WTC11 (cell line): ENCODE results near the gene RIC3. TPM values are rescaled to one million over a fixed set of nuclear protein-coding genes. Genes with fewer than 3 reads are reported as not detected.

Experiments used
- ATAC-seq: fragments of 200-7000 bp; cut with Tn5 transposase; 2 replicates; pipeline ENCODE4 v1.10.0; 2021; ENCODE audit warnings: mild to moderate bottlenecking, moderate library complexity
- CTCF ChIA-PET: fragments of 300-600 bp; sonication (Branson Sonifier 250); formaldehyde crosslinking; loops from one replicate; lab custom pipeline; 2021; ENCODE audit warnings: antibody characterized with exemption; lab: Charles Lee
- POLR2A ChIA-PET: fragments of 350-600 bp; sonication (Branson Sonifier 250); formaldehyde crosslinking; loops from one replicate; lab custom pipeline; 2021; ENCODE audit warnings: antibody characterized with exemption; lab: Charles Lee
- DNase-seq: peaks from one replicate; pipeline ENCODE4 v3.0.0; 2021; ENCODE audit warnings: low spot score
- H3K27ac Mint-ChIP-seq: 2 replicates; pipeline ENCODE4 v1.8.0; 2021; ENCODE audit warnings: mixed read lengths
- H3K27me3 Mint-ChIP-seq: 2 replicates; pipeline ENCODE4 v1.8.0; 2021; ENCODE audit warnings: low read depth, mild to moderate bottlenecking, moderate library complexity, mixed read lengths
- H3K36me3 Mint-ChIP-seq: 2 replicates; pipeline ENCODE4 v1.8.0; 2021; ENCODE audit warnings: mixed read lengths
- H3K4me1 Mint-ChIP-seq: 2 replicates; pipeline ENCODE4 v1.8.0; 2022; ENCODE audit warnings: mixed read lengths
- H3K4me3 Mint-ChIP-seq: 2 replicates; pipeline ENCODE4 v1.8.0; 2021; ENCODE audit warnings: mild to moderate bottlenecking, moderate library complexity, mixed read lengths
- H3K9me3 Mint-ChIP-seq: 2 replicates; pipeline ENCODE4 v1.8.0; 2021; ENCODE audit warnings: mixed read lengths
- ATF6 ChIP-seq: sonication (generic); formaldehyde crosslinking; IDR thresholded peaks from 2 replicates; pipeline ENCODE4 v1.8.1; 2023; ENCODE audit warnings: mild to moderate bottlenecking, missing genetic modification reagents
- CDX4 ChIP-seq: fragments of 250-450 bp; sonication (Bioruptor Pico); IDR thresholded peaks from 2 replicates; pipeline ENCODE4 v1.9.0; 2021; ENCODE audit warnings: moderate library complexity, mild to moderate bottlenecking, inconsistent platforms, borderline replicate concordance
- FOXJ3 ChIP-seq: sonication (generic); formaldehyde crosslinking; IDR thresholded peaks from 2 replicates; pipeline ENCODE4 v1.9.0; 2021; ENCODE audit warnings: missing genetic modification reagents, mild to moderate bottlenecking, borderline replicate concordance
- JAZF1 ChIP-seq: fragments of 250-450 bp; sonication (Bioruptor Pico); IDR thresholded peaks from 2 replicates; pipeline ENCODE4 v1.9.0; 2021; ENCODE audit warnings: moderate library complexity, mild to moderate bottlenecking, inconsistent platforms
- OVOL2 ChIP-seq: fragments of 250-450 bp; sonication (Bioruptor Pico); IDR thresholded peaks from 2 replicates; pipeline ENCODE4 v1.9.0; 2021; ENCODE audit warnings: mild to moderate bottlenecking, borderline replicate concordance
- PREB ChIP-seq: sonication (generic); formaldehyde crosslinking; IDR thresholded peaks from 2 replicates; pipeline ENCODE4 v1.8.1; 2022; ENCODE audit warnings: mild to moderate bottlenecking, missing genetic modification reagents, moderate library complexity, borderline replicate concordance
- TCF7 ChIP-seq: sonication (generic); formaldehyde crosslinking; IDR thresholded peaks from 2 replicates; pipeline ENCODE4 v1.8.0; 2022; ENCODE audit warnings: mild to moderate bottlenecking, low read depth, missing genetic modification reagents, moderate library complexity
- TP53 ChIP-seq: sonication (generic); formaldehyde crosslinking; IDR thresholded peaks from 2 replicates; pipeline ENCODE4 v1.8.1; 2023; ENCODE audit warnings: mild to moderate bottlenecking, missing genetic modification reagents
- ZNF232 ChIP-seq: sonication (generic); formaldehyde crosslinking; IDR thresholded peaks from 2 replicates; pipeline ENCODE4 v1.8.0; 2022; ENCODE audit warnings: mild to moderate bottlenecking, missing genetic modification reagents
- ZNF416 ChIP-seq: fragments of 250-450 bp; sonication (Bioruptor Pico); IDR thresholded peaks from 2 replicates; pipeline ENCODE4 v1.9.0; 2021; ENCODE audit warnings: mild to moderate bottlenecking, inconsistent platforms
- ZNF423 ChIP-seq: fragments of 250-450 bp; sonication (Bioruptor Pico); IDR thresholded peaks from 2 replicates; pipeline ENCODE4 v2.1.2; 2022; ENCODE audit warnings: mild to moderate bottlenecking, moderate library complexity
- total RNA-seq: library from RNA; stranded (reverse); gene quantifications from 3 replicates; pipeline ENCODE4 v1.2.3, GENCODE V29; 2021
- TF ChIP-seq, protein P1 (sequence below): sonication (generic); formaldehyde crosslinking; conservative IDR thresholded peaks from 2 replicates; pipeline ENCODE4 v1.8.1; 2023; ENCODE audit warnings: mild to moderate bottlenecking, low read depth, missing genetic modification reagents, moderate library complexity
- TF ChIP-seq, protein P2 (sequence below): sonication (generic); formaldehyde crosslinking; conservative IDR thresholded peaks from 2 replicates; pipeline ENCODE4 v1.8.1; 2022; ENCODE audit warnings: mild to moderate bottlenecking, missing genetic modification reagents
- TF ChIP-seq, protein P3 (sequence below): fragments of 250-450 bp; sonication (Bioruptor Pico); IDR thresholded peaks from 2 replicates; pipeline ENCODE4 v1.9.0; 2021; ENCODE audit warnings: mild to moderate bottlenecking, borderline replicate concordance
- TF ChIP-seq, protein P4 (sequence below): fragments of 250-450 bp; sonication (Bioruptor Pico); IDR thresholded peaks from 2 replicates; pipeline ENCODE4 v1.9.0; 2021; ENCODE audit warnings: mild to moderate bottlenecking

RIC3 gene
- total RNA-seq, 1 experiment from 2014 or later: 15.7 TPM

GRCh38 chr11:8101421-8101820 is 67.4 kb downstream of the RIC3 start:
- TF ChIP-seq TP53 (no peak), TCF7 (CRISPR knock-in tag) (no peak), OVOL2 (CRISPR knock-in tag) (no peak), ZNF232 (CRISPR knock-in tag) (no peak), JAZF1 (CRISPR knock-in tag) (no peak), ATF6 (CRISPR knock-in tag) (no peak), ZNF416 (CRISPR knock-in tag) (no peak), FOXJ3 (CRISPR knock-in tag) (no peak), ZNF423 (CRISPR knock-in tag) (no peak), CDX4 (no peak), PREB (CRISPR knock-in tag) (no peak)
- TF ChIP-seq, protein P1, sequence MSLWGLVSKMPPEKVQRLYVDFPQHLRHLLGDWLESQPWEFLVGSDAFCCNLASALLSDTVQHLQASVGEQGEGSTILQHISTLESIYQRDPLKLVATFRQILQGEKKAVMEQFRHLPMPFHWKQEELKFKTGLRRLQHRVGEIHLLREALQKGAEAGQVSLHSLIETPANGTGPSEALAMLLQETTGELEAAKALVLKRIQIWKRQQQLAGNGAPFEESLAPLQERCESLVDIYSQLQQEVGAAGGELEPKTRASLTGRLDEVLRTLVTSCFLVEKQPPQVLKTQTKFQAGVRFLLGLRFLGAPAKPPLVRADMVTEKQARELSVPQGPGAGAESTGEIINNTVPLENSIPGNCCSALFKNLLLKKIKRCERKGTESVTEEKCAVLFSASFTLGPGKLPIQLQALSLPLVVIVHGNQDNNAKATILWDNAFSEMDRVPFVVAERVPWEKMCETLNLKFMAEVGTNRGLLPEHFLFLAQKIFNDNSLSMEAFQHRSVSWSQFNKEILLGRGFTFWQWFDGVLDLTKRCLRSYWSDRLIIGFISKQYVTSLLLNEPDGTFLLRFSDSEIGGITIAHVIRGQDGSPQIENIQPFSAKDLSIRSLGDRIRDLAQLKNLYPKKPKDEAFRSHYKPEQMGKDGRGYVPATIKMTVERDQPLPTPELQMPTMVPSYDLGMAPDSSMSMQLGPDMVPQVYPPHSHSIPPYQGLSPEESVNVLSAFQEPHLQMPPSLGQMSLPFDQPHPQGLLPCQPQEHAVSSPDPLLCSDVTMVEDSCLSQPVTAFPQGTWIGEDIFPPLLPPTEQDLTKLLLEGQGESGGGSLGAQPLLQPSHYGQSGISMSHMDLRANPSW (CRISPR knock-in tag): no peak
- TF ChIP-seq, protein P2, sequence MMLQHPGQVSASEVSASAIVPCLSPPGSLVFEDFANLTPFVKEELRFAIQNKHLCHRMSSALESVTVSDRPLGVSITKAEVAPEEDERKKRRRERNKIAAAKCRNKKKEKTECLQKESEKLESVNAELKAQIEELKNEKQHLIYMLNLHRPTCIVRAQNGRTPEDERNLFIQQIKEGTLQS (CRISPR knock-in tag): no peak
- TF ChIP-seq, protein P3, sequence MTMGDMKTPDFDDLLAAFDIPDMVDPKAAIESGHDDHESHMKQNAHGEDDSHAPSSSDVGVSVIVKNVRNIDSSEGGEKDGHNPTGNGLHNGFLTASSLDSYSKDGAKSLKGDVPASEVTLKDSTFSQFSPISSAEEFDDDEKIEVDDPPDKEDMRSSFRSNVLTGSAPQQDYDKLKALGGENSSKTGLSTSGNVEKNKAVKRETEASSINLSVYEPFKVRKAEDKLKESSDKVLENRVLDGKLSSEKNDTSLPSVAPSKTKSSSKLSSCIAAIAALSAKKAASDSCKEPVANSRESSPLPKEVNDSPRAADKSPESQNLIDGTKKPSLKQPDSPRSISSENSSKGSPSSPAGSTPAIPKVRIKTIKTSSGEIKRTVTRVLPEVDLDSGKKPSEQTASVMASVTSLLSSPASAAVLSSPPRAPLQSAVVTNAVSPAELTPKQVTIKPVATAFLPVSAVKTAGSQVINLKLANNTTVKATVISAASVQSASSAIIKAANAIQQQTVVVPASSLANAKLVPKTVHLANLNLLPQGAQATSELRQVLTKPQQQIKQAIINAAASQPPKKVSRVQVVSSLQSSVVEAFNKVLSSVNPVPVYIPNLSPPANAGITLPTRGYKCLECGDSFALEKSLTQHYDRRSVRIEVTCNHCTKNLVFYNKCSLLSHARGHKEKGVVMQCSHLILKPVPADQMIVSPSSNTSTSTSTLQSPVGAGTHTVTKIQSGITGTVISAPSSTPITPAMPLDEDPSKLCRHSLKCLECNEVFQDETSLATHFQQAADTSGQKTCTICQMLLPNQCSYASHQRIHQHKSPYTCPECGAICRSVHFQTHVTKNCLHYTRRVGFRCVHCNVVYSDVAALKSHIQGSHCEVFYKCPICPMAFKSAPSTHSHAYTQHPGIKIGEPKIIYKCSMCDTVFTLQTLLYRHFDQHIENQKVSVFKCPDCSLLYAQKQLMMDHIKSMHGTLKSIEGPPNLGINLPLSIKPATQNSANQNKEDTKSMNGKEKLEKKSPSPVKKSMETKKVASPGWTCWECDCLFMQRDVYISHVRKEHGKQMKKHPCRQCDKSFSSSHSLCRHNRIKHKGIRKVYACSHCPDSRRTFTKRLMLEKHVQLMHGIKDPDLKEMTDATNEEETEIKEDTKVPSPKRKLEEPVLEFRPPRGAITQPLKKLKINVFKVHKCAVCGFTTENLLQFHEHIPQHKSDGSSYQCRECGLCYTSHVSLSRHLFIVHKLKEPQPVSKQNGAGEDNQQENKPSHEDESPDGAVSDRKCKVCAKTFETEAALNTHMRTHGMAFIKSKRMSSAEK (CRISPR knock-in tag): no peak
- TF ChIP-seq, protein P4, sequence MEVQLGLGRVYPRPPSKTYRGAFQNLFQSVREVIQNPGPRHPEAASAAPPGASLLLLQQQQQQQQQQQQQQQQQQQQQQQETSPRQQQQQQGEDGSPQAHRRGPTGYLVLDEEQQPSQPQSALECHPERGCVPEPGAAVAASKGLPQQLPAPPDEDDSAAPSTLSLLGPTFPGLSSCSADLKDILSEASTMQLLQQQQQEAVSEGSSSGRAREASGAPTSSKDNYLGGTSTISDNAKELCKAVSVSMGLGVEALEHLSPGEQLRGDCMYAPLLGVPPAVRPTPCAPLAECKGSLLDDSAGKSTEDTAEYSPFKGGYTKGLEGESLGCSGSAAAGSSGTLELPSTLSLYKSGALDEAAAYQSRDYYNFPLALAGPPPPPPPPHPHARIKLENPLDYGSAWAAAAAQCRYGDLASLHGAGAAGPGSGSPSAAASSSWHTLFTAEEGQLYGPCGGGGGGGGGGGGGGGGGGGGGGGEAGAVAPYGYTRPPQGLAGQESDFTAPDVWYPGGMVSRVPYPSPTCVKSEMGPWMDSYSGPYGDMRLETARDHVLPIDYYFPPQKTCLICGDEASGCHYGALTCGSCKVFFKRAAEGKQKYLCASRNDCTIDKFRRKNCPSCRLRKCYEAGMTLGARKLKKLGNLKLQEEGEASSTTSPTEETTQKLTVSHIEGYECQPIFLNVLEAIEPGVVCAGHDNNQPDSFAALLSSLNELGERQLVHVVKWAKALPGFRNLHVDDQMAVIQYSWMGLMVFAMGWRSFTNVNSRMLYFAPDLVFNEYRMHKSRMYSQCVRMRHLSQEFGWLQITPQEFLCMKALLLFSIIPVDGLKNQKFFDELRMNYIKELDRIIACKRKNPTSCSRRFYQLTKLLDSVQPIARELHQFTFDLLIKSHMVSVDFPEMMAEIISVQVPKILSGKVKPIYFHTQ (CRISPR knock-in tag): no peak
- TF ChIP-seq, all 79 proteins: peak for 0
- POLR2A ChIA-PET: no interaction called here
- no peak overlapping the region for H3K27ac Mint-ChIP-seq
- no peak overlapping the region for H3K4me3 Mint-ChIP-seq
- DNase-seq (no peak), ATAC-seq (no peak)
- H3K4me1 Mint-ChIP-seq: no peaks in the 10 kb centered on the region
- no peaks in the 10 kb centered on the region for H3K27me3 Mint-ChIP-seq
- CTCF ChIA-PET: interaction anchor here (1.5 to 6.9 kb wide), 4 partner anchors 13 to 95 kb away, joined by 4 to 115 read pairs (median 8); no protein-coding TSS in a partner anchor
- H3K9me3 Mint-ChIP-seq: no peaks in the 10 kb centered on the region
- peaks cover 40% of the 10 kb centered on the region for H3K36me3 Mint-ChIP-seq
